HepG2 (cell line): ENCODE results near the gene PTPRU. TPM values are rescaled to one million over a fixed set of nuclear protein-coding genes. Genes with fewer than 3 reads are reported as not detected.

Source experiments
- CEBPG ChIP-seq: IDR thresholded peaks from 2 replicates; pipeline ENCODE4 v1.6.1; 2016
- EP300 ChIP-seq, 3 experiments: sonication (generic) in 1 of 3; formaldehyde crosslinking in 1 of 3; IDR thresholded peaks; 2 replicates each; pipeline versions ENCODE4 v1.5.1 to v1.6.1; 2011 to 2020; ENCODE audit warnings: low read depth in 2 of 3, low read length in 2 of 3, borderline replicate concordance in 1 of 3, improper control_type of control experiment in 1 of 3, mild to moderate bottlenecking in 1 of 3, missing genetic modification reagents in 1 of 3, moderate library complexity in 1 of 3
- GATA4 ChIP-seq: sonication (generic); IDR thresholded peaks from 2 replicates; pipeline ENCODE4 v1.6.1; 2016; ENCODE audit warnings: antibody characterized with exemption, low read depth, borderline replicate concordance
- GATAD1 ChIP-seq: IDR thresholded peaks from 2 replicates; pipeline ENCODE4 v1.6.1; 2016; ENCODE audit warnings: missing genetic modification reagents, missing compliant biosample characterization
- GFI1 ChIP-seq: sonication (generic); formaldehyde crosslinking; IDR thresholded peaks from 2 replicates; pipeline ENCODE4 v1.5.0; 2020; ENCODE audit warnings: missing genetic modification reagents, mild to moderate bottlenecking, borderline replicate concordance
- HMGA1 ChIP-seq: sonication (generic); formaldehyde crosslinking; conservative IDR thresholded peaks from 2 replicates; pipeline ENCODE4 v1.4.0; 2020; ENCODE audit warnings: missing genetic modification reagents
- HOXA3 ChIP-seq: sonication (generic); formaldehyde crosslinking; IDR thresholded peaks from 2 replicates; pipeline ENCODE4 v1.5.0; 2020; ENCODE audit warnings: missing genetic modification reagents
- KLF16 ChIP-seq, 2 experiments: sonication (generic) in 1 of 2; formaldehyde crosslinking in 1 of 2; IDR thresholded peaks; 2 replicates each; pipeline versions ENCODE4 v1.6.1 to v1.8.0; 2016 to 2023; ENCODE audit warnings: missing genetic modification reagents in 2 of 2, missing compliant biosample characterization in 1 of 2
- NRL ChIP-seq: sonication (generic); formaldehyde crosslinking; IDR thresholded peaks from 2 replicates; pipeline ENCODE4 v1.5.0; 2020; ENCODE audit warnings: missing genetic modification reagents, mild to moderate bottlenecking, moderate library complexity, borderline replicate concordance
- REL ChIP-seq: sonication (generic); formaldehyde crosslinking; conservative IDR thresholded peaks from 2 replicates; pipeline ENCODE4 v1.8.0; 2022; ENCODE audit warnings: mild to moderate bottlenecking, missing genetic modification reagents, moderate library complexity
- RXRB ChIP-seq: IDR thresholded peaks from 2 replicates; pipeline ENCODE4 v1.6.1; 2016; ENCODE audit warnings: borderline replicate concordance, missing genetic modification reagents, missing compliant biosample characterization
- SOX6 ChIP-seq, 2 experiments: fragments of 450-650 bp in 1 of 2; sonication (generic) in 1 of 2; formaldehyde crosslinking in 1 of 2; IDR thresholded peaks; 2 replicates each; pipeline versions ENCODE4 v1.4.0 to v1.6.1; 2017 to 2020; ENCODE audit warnings: antibody characterized with exemption in 1 of 2, mild to moderate bottlenecking in 1 of 2, missing genetic modification reagents in 1 of 2
- TEAD3 ChIP-seq: optimal IDR thresholded peaks from 2 replicates; pipeline ENCODE3; 2016; ENCODE audit warnings: borderline replicate concordance
- ZFP41 ChIP-seq: sonication (generic); formaldehyde crosslinking; IDR thresholded peaks from 2 replicates; pipeline ENCODE4 v1.4.0; 2020; ENCODE audit warnings: mild to moderate bottlenecking, missing genetic modification reagents, borderline replicate concordance
- ZNF619 ChIP-seq: sonication (generic); formaldehyde crosslinking; IDR thresholded peaks from 2 replicates; pipeline ENCODE4 v1.4.0; 2020; ENCODE audit warnings: mild to moderate bottlenecking, missing genetic modification reagents
- ZNF629 ChIP-seq: sonication (generic); formaldehyde crosslinking; conservative IDR thresholded peaks from 2 replicates; pipeline ENCODE4 v1.5.0; 2020; ENCODE audit warnings: missing genetic modification reagents
- ZNF652 ChIP-seq: IDR thresholded peaks from 2 replicates; pipeline ENCODE4 v1.6.1; 2016; ENCODE audit warnings: low read depth, borderline replicate concordance
- ZNF678 ChIP-seq: sonication (generic); formaldehyde crosslinking; IDR thresholded peaks from 2 replicates; pipeline ENCODE4 v1.4.0; 2020; ENCODE audit warnings: mild to moderate bottlenecking, missing genetic modification reagents
- ZNF7 ChIP-seq: IDR thresholded peaks from 2 replicates; pipeline ENCODE4 v1.6.1; 2016; ENCODE audit warnings: missing biosample characterization, missing genetic modification reagents
- polyA plus RNA-seq, 8 experiments: library from polyadenylated mRNA; depleted of rRNA in 3 of 8; stranded (reverse) in 7 of 8; unstranded in 1 of 8; fragments of >200 nt; fragmentation: Illumina TruSeq in 4 of 8; extraction: Trizol in 4 of 8; gene quantifications; 2 replicates each; pipeline versions ENCODE4 v1.2.1 to v1.2.3, GENCODE V29; 2011 to 2016; ENCODE audit warnings: low read depth in 4 of 8, missing spikeins in 1 of 8, mixed read lengths in 1 of 8; ENCODE audit not compliant: insufficient read depth in 1 of 8
- total RNA-seq, 5 experiments: library from RNA; depleted of rRNA; stranded (reverse); fragments of >200 nt; fragmentation: Illumina TruSeq; extraction: Trizol; gene quantifications; 2 replicates each; pipeline ENCODE4 v1.2.3, GENCODE V29; 2016; ENCODE audit warnings: low read depth in 1 of 5
- TF ChIP-seq, protein P1 (sequence below): sonication (generic); formaldehyde crosslinking; IDR thresholded peaks from 2 replicates; pipeline ENCODE4 v1.9.0; 2022; ENCODE audit warnings: missing genetic modification reagents, mild to moderate bottlenecking, borderline replicate concordance
- TF ChIP-seq, protein P2 (sequence below): fragments of 450-650 bp; IDR thresholded peaks from 2 replicates; pipeline ENCODE4 v1.6.1; 2017
- TF ChIP-seq, protein P3 (sequence below): sonication (generic); formaldehyde crosslinking; IDR thresholded peaks from 2 replicates; pipeline ENCODE4 v1.5.0; 2020; ENCODE audit warnings: mild to moderate bottlenecking, missing genetic modification reagents, moderate library complexity
- TF ChIP-seq, protein P4 (sequence below): IDR thresholded peaks from 2 replicates; pipeline ENCODE4 v1.6.1; 2016
- TF ChIP-seq, protein P5 (sequence below), 2 experiments: fragments of 450-650 bp in 1 of 2; sonication (generic) in 1 of 2; formaldehyde crosslinking; IDR thresholded peaks; 2 replicates each; pipeline versions ENCODE4 v1.5.0 to v1.8.0; 2020 to 2022; ENCODE audit warnings: mild to moderate bottlenecking in 1 of 2, missing genetic modification reagents in 1 of 2

The PTPRU gene
- total and polyA plus RNA-seq, 2 of the 13 experiments (the other 11 are each of a cell fraction or from before 2014, with no cell fraction given) = 21.6 to 22.3 TPM

DNA sequence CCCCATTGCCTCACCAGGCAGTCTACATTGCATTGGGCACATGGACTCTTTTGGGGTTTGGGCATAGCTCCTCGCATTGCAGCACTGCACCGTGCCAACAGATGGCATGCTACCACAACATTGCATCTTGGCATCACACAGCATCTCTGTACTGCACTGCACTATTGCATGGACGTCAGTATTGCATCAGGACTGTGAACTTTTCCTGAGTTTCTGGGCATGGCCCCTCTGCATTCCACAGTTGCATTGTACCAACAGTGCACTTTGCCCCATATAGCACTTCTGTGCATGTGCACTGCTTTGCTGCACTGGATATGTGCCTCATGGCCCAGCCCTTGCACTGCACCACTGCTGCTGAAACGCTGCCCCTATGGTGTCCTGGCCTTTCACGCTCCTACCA is 9.6 kb downstream of the PTPRU start (continued):
- TF ChIP-seq KLF16 (CRISPR knock-in tag; IDR thresholded peaks at IDR 0.05) (no peak), SOX6 (IDR thresholded peaks at IDR 0.05) (no peak), SOX6 (CRISPR knock-in tag; IDR thresholded peaks at IDR 0.05) (0 out of 2 replicates have a peak, but pooled peaks have one; percentile 23), ZNF619 (CRISPR knock-in tag) (no peak), TEAD3 (CRISPR knock-in tag) (peak; percentile 42), ZFP41 (CRISPR knock-in tag) (no peak), GATA4 (no peak), GFI1 (CRISPR knock-in tag) (0 out of 2 replicates have a peak, but pooled peaks have one; percentile 24), RXRB (0 out of 2 replicates have a peak, but pooled peaks have one; percentile 20), CEBPG (peak; percentile 81), ZNF652 (CRISPR knock-in tag) (no peak), NRL (CRISPR knock-in tag) (no peak), GATAD1 (no peak), HMGA1 (CRISPR knock-in tag) (no peak), ZNF678 (CRISPR knock-in tag) (no peak), ZNF7 (CRISPR knock-in tag) (no peak), ZNF629 (CRISPR knock-in tag) (no peak), REL (CRISPR knock-in tag) (no peak), EP300 (IDR thresholded peaks at IDR 0.05; ENCODE audit: low read depth in 2 of 2, low read length in 2 of 2) (peak; percentile 36 to 96; a peak in 3 of 4 replicates), EP300 (CRISPR knock-in tag; IDR thresholded peaks at IDR 0.05; ENCODE audit: borderline replicate concordance) (no peak), HOXA3 (peak; percentile 45; the same call in 1 of the 2 replicates)
- TF ChIP-seq, protein P1, sequence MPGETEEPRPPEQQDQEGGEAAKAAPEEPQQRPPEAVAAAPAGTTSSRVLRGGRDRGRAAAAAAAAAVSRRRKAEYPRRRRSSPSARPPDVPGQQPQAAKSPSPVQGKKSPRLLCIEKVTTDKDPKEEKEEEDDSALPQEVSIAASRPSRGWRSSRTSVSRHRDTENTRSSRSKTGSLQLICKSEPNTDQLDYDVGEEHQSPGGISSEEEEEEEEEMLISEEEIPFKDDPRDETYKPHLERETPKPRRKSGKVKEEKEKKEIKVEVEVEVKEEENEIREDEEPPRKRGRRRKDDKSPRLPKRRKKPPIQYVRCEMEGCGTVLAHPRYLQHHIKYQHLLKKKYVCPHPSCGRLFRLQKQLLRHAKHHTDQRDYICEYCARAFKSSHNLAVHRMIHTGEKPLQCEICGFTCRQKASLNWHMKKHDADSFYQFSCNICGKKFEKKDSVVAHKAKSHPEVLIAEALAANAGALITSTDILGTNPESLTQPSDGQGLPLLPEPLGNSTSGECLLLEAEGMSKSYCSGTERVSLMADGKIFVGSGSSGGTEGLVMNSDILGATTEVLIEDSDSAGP = peak; percentile 34; the same call in 1 of the 2 replicates
- TF ChIP-seq, protein P2, sequence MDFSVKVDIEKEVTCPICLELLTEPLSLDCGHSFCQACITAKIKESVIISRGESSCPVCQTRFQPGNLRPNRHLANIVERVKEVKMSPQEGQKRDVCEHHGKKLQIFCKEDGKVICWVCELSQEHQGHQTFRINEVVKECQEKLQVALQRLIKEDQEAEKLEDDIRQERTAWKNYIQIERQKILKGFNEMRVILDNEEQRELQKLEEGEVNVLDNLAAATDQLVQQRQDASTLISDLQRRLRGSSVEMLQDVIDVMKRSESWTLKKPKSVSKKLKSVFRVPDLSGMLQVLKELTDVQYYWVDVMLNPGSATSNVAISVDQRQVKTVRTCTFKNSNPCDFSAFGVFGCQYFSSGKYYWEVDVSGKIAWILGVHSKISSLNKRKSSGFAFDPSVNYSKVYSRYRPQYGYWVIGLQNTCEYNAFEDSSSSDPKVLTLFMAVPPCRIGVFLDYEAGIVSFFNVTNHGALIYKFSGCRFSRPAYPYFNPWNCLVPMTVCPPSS = no peak
- TF ChIP-seq, protein P3, sequence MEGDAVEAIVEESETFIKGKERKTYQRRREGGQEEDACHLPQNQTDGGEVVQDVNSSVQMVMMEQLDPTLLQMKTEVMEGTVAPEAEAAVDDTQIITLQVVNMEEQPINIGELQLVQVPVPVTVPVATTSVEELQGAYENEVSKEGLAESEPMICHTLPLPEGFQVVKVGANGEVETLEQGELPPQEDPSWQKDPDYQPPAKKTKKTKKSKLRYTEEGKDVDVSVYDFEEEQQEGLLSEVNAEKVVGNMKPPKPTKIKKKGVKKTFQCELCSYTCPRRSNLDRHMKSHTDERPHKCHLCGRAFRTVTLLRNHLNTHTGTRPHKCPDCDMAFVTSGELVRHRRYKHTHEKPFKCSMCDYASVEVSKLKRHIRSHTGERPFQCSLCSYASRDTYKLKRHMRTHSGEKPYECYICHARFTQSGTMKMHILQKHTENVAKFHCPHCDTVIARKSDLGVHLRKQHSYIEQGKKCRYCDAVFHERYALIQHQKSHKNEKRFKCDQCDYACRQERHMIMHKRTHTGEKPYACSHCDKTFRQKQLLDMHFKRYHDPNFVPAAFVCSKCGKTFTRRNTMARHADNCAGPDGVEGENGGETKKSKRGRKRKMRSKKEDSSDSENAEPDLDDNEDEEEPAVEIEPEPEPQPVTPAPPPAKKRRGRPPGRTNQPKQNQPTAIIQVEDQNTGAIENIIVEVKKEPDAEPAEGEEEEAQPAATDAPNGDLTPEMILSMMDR (CRISPR knock-in tag) = peak; percentile 56
- TF ChIP-seq, protein P4, sequence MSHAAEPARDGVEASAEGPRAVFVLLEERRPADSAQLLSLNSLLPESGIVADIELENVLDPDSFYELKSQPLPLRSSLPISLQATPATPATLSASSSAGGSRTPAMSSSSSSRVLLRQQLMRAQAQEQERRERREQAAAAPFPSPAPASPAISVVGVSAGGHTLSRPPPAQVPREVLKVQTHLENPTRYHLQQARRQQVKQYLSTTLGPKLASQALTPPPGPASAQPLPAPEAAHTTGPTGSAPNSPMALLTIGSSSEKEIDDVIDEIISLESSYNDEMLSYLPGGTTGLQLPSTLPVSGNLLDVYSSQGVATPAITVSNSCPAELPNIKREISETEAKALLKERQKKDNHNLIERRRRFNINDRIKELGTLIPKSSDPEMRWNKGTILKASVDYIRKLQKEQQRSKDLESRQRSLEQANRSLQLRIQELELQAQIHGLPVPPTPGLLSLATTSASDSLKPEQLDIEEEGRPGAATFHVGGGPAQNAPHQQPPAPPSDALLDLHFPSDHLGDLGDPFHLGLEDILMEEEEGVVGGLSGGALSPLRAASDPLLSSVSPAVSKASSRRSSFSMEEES (CRISPR knock-in tag) = no peak
- TF ChIP-seq, protein P5, sequence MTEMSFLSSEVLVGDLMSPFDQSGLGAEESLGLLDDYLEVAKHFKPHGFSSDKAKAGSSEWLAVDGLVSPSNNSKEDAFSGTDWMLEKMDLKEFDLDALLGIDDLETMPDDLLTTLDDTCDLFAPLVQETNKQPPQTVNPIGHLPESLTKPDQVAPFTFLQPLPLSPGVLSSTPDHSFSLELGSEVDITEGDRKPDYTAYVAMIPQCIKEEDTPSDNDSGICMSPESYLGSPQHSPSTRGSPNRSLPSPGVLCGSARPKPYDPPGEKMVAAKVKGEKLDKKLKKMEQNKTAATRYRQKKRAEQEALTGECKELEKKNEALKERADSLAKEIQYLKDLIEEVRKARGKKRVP (CRISPR knock-in tag; IDR thresholded peaks at IDR 0.05) = peak in 1 of 2 experiments; percentile 81; a peak in 2 of 4 replicates
